Peyer's patch (tissue), 4 donors: ENCODE measurements around the gene WAPL.

Experiments
- POLR2A ChIP-seq, 2 donors: fragments of 450-650 bp; IDR thresholded peaks; one replicate each; pipeline ENCODE4 v1.5.1; 2017; ENCODE audit warnings: antibody characterized with exemption in 2 of 2, mild to moderate bottlenecking in 2 of 2, moderate library complexity in 2 of 2
- TF ChIP-seq, protein P1 (sequence below), 6 experiments: fragments of 450-650 bp in 4 of 6; fragments of 200-600 bp in 2 of 6; sonication (generic) in 1 of 6; IDR thresholded peaks; one replicate each; pipeline ENCODE4 v1.5.1; 2017 to 2019; ENCODE audit warnings: antibody characterized with exemption in 6 of 6, mild to moderate bottlenecking in 3 of 6, moderate library complexity in 1 of 6

DNA sequence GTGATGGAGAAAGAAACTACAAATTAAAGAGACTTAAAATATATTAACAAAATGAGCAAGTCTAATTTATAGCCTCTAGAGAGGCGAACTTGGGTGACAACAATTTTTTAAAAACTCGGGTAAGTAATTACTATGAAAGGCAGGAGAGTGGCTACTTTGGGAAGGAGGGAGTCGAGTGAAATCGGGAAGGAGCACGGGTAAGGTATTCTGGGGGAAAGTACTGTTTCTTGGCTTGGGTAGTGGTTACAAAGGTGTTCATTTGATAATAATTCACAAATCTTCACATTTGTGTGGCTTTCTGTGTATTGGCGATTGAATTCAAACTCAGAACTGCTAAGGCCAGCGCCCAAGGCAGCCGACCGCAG lies 122.1 kb downstream of the WAPL start:
- TF ChIP-seq, protein P1, sequence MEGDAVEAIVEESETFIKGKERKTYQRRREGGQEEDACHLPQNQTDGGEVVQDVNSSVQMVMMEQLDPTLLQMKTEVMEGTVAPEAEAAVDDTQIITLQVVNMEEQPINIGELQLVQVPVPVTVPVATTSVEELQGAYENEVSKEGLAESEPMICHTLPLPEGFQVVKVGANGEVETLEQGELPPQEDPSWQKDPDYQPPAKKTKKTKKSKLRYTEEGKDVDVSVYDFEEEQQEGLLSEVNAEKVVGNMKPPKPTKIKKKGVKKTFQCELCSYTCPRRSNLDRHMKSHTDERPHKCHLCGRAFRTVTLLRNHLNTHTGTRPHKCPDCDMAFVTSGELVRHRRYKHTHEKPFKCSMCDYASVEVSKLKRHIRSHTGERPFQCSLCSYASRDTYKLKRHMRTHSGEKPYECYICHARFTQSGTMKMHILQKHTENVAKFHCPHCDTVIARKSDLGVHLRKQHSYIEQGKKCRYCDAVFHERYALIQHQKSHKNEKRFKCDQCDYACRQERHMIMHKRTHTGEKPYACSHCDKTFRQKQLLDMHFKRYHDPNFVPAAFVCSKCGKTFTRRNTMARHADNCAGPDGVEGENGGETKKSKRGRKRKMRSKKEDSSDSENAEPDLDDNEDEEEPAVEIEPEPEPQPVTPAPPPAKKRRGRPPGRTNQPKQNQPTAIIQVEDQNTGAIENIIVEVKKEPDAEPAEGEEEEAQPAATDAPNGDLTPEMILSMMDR (IDR thresholded peaks at IDR 0.05) = no peak
- TF ChIP-seq POLR2A (IDR thresholded peaks at IDR 0.05) = no peak
